Globus pallidus (tissue), 1 donor: ENCODE measurements around the gene PRDM16.

Experiments
- DNase-seq: peaks from one replicate; pipeline ENCODE4 v3.0.0-alpha.2; 2015; ENCODE audit warnings: low spot score

PRDM16 gene

GRCh38 chr1:3373175-3373574 lies 304.2 kb downstream of the PRDM16 start:
- DNase-seq = no peak

- DNase-seq = no peak
Observed at GRCh38 chr1:3373700-3374405, 304.9 kb downstream of the PRDM16 start.

- no peak for DNase-seq
Observed at GRCh38 chr1:3375245-3375644, 306.2 kb downstream of the PRDM16 start.

GRCh38 chr1:3377166-3377565 lies 308.2 kb downstream of the PRDM16 start:
- no peak for DNase-seq

- DNase-seq = no peak
Observed at GRCh38 chr1:3377604-3378279, 308.7 kb downstream of the PRDM16 start.

DNA sequence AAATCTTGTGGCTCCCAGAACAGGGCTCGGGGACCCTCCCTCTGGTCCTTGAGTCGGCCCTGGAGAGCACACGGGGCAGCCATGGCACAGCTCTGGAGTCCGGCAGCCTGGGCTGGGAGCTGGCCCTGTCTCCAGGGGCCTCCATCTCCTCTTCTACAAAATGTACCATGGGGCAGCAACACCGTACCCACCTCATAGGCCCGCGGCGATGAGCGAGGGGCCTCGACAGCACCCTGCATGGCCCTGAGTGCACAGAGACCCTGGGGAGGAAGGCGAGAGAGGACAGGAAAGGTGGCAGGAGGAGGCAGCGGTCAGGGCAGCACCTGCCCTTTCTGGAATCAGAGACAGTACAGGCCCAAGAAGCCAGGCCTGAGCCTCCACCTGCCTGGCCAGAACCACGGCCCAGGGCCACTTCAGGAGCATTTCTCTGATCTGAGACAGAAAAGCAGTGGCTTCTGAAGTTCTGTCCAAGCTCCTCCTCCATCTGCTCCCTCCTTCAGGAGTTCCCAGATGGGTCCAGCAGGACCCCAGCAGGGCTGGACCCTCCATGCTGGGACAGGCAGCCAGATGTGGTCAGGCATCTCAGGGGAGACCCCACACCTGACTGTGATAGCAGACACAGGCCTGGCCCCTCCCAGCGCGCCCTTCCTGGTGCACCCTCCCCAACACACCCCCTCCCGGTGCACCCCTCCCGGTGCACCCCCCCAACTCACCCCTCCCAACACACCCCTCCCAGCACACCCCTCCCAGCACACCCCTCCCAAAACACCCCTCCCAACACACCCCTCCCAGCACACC lies 309.6 kb downstream of the PRDM16 start:
- DNase-seq = no peak

- no peak for DNase-seq
Observed at GRCh38 chr1:3379934-3380333, 310.9 kb downstream of the PRDM16 start.

GRCh38 chr1:3380469-3380868 lies 311.5 kb downstream of the PRDM16 start:
- DNase-seq = no peak

GRCh38 chr1:3381901-3382300 lies 312.9 kb downstream of the PRDM16 start:
- no peak for DNase-seq

- DNase-seq = no peak
Observed at GRCh38 chr1:3382326-3383057, 313.5 kb downstream of the PRDM16 start.

DNA sequence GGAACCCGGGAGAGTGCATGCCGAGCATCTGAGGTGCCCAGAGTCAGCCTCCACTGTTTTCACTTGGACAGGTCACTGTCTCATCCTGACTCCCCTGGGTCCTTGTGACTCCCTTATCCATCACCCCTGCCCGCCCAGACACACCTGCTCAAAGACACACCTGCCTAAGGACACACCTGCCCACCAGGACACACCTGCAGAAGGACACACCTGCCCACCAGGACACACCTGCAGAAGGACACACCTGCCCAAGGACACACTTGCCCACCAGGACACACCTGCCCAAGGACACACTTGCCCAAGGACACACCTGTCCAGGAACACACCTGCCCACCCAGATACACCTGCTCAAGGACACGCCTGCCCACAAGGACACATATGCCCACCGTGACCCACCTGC lies 314.7 kb downstream of the PRDM16 start:
- DNase-seq = no peak

DNA sequence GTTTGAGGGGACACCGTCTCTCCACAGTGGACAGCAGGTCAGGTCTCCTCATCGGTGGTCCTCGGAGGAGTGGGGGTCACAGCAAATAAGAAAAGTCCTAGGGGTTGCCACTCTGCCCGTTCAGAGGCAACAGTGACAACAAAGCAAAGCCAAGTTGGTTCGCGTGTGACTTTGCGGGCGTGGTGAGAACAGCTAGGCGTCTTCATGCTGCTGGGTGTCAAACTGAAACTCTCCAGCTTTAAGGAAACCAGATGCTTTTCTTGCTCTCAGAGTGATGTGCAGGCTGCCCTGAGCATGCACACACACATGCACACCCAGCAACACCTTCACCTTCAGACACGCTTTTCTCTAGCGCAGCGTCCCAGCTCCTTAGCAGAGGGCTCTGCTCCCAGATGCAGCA lies 315.4 kb downstream of the PRDM16 start:
- no peak for DNase-seq

GRCh38 chr1:3386205-3387002 lies 317.4 kb downstream of the PRDM16 start:
- no peak for DNase-seq

- no peak for DNase-seq
Observed at GRCh38 chr1:3387401-3387800, 318.4 kb downstream of the PRDM16 start.

DNA sequence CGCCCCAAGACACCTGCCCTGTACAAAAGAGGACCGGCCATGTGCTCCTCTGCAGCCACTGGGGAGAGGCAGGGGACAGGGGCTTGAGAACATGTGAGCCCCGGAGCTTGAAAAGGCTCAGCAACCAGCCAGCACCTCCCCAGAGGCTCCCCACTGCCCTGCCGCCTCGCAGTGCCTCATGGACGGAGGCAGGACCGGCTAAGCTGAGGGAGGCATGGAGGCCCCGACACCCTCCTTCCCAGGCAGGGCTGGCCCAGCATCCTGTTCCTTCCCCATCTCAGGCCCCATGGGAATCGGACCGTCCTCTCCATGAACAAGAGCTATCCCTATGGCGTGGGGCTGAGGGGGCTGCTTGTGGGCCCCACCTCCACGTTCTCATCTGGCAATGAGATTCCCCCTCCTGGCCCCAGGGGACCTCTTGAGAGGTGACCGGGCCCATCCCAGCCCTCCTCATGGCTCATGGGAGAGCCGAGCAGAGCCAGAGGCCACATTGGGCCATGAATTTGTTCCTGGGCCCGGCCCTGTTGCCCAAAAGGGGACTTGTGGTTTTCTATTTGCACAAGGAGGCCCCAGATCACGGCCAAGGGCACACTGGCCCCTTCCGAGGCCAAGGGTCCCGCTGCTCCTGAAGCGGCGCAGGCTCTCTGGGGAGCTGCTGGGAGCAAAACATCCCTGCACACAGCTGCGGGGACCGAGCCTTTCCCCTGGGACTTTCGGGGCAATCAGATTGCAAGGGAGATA lies 320.3 kb downstream of the PRDM16 start:
- DNase-seq = no peak

DNA sequence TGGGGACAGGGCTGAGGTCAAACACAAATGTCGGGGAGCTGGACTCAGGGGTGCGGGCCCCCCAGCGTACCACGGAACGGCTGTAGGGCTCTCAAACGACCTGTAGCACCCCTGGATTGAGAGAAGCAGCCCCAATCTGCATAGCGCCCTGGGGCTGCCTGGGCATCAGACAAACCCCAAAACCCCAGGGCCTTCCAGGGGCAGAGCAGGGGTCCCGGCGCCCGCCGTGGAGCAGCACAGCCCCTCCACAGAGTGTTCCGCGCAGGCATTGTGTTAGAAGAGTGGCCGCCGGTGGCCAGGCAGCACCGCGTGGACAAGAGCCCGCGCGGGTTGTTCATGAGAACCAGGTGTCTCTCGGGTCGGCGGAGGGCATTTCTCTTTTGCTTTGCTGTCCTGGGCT lies 321.3 kb downstream of the PRDM16 start:
- DNase-seq = no peak

- no peak for DNase-seq
Observed at GRCh38 chr1:3391711-3392110, 322.7 kb downstream of the PRDM16 start.

DNA sequence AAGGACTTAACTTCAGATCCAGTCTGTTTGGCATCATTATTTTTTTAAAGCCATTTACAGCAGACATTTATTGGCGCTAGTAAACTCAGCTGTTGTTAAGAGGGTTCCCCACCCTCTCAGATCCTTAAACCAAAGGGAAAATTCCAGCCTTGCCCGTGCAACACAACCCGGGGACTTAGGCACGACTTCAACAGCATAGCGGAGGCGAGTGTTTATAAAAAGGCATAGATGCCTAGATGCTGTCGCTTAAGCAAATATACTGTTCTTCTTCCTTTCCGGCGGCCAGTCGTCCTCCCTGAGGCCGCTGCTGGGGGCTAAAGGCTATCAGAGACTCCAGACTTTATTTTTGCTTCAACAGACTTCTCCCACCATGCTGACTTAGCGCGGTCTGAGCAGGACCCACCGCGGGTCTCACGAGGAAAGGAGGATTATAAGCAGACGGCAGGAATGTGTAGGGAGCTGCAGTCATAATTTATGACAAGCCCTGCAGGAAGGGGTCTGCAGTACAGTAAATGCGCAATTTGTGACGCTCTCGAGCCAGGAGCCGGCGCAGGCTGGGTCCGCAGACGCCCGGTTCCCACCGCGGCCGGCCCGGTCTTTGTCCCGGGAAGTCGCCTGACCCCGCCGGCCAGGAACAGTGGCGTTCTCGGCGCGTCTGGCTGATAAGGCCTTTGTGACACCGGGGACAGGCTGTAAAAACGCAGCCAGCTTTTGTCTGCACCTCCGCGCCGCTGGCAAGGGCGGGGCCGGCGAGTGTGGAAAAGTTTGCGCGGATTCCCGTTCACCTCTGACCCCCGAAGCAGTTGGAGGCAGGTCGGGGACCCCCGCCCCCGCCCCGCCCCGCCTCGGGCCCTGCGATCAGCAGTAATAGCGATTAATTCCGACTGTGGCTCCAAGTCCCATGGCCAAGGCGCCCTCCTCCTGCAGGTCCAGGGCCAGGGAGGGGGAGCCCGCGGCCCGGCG lies 324.3 kb downstream of the PRDM16 start:
- no peak for DNase-seq
